ENCODE results near the gene GRIN3B. TPM values are rescaled to one million over a fixed set of nuclear protein-coding genes. Genes with fewer than 3 reads are reported as not detected.

GRIN3B gene
- total and polyA plus RNA-seq, 2 of the 4 experiments (the other 2 are of a cell fraction): under 0.01 to 0.91 TPM

DNA sequence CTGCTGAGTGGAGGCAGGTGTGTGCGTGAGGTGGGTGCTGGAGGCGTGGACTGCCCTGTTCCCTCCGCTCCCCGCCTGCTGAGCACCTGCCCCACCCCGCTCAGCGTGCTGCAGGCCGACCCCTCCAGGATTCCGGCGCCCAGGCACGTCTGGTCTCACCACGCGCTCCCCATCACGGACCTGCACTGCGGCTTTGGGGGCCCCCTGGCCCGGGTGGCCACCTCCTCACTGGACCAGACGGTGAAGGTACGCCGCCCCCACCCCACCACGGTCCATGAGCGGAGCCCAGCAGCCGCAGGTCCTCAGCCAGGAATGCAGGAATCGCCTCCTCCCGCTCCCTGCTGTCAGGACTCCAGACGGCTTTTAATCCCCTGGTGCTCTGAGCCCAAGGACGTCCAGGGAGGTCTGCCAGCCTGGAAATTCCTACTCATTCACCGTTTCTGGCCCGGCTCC lies 10.1 kb upstream of the GRIN3B start:
- H4K20me1 ChIP-seq (ENCODE audit: insufficient read depth, low read length): peaks cover 3% of the 10 kb centered on the region
- no peak overlapping the region for H2AK9ac ChIP-seq (replicated peaks; ENCODE audit: low read depth, low read length, poor library complexity)
- 90% methylated on average over 18 of the region's 27 CpGs; no CpG with 5 or more reads in 1 of the 2 experiments for WGBS, 2 experiments (ENCODE audit: extremely low coverage in 2 of 2, insufficient read length in 1 of 2)
- H3K9me1 ChIP-seq (ENCODE audit: insufficient read depth, low read length): no peaks in the 10 kb centered on the region
- peak overlapping the region; percentile 43 for H2AFZ ChIP-seq (replicated peaks; ENCODE audit: low read length, poor library complexity)
- intact Hi-C loops (cut with micrococcal nuclease) (no loop called here), in situ Hi-C loops (cut with MboI; ENCODE audit: low sequenced_read_pairs) (no loop called here), dilution Hi-C loops (cut with HindIII; ENCODE audit: low sequenced_read_pairs, unreplicated experiment) (no loop called here)
- H3K4me1 ChIP-seq (ENCODE audit: control insufficient read depth, insufficient read depth, low read length): no peaks in the 10 kb centered on the region; the same call in 1 of the 2 replicates
- no peak overlapping the region for H4K8ac ChIP-seq (ENCODE audit: low read depth in 2 of 2, low read length in 2 of 2)
- H3K79me1 ChIP-seq (ENCODE audit: low read depth in 1 of 2, low read length in 2 of 2): peaks cover 0 to 19% of the 10 kb centered on the region in 2 experiments; a peak in 3 of 4 replicates
- no peak overlapping the region for H4K5ac ChIP-seq (ENCODE audit: low read depth, low read length)
- no peak overlapping the region for H3K56ac ChIP-seq (ENCODE audit: extremely low read depth, insufficient read depth, low read length)
- H4K91ac ChIP-seq (ENCODE audit: insufficient read depth, low read depth, low read length): no peak overlapping the region
- TF ChIP-seq POLR2A (IDR thresholded peaks at IDR 0.05; ENCODE audit: low read depth, low read length): no peak
- no peak for TF ChIP-seq BHLHE40 (IDR thresholded peaks at IDR 0.05; ENCODE audit: low read depth, low read length)
- TF ChIP-seq CHD1 (IDR thresholded peaks at IDR 0.05; ENCODE audit: low read depth, low read length): no peak
- TF ChIP-seq RCOR1 (IDR thresholded peaks at IDR 0.05; ENCODE audit: insufficient replicate concordance, low read length): no peak
- no peak for TF ChIP-seq MAFK (IDR thresholded peaks at IDR 0.05; ENCODE audit: low read depth, low read length)
- TF ChIP-seq, protein P1, sequence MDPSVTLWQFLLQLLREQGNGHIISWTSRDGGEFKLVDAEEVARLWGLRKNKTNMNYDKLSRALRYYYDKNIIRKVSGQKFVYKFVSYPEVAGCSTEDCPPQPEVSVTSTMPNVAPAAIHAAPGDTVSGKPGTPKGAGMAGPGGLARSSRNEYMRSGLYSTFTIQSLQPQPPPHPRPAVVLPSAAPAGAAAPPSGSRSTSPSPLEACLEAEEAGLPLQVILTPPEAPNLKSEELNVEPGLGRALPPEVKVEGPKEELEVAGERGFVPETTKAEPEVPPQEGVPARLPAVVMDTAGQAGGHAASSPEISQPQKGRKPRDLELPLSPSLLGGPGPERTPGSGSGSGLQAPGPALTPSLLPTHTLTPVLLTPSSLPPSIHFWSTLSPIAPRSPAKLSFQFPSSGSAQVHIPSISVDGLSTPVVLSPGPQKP (IDR thresholded peaks at IDR 0.05; ENCODE audit: borderline replicate concordance, low read depth, low read length): no peak
- TF ChIP-seq RFX5 (IDR thresholded peaks at IDR 0.05; ENCODE audit: low read depth, low read length): no peak
- no peak for TF ChIP-seq FOS (IDR thresholded peaks at IDR 0.05; ENCODE audit: low read depth, low read length)
- H3K36me3 ChIP-seq (ENCODE audit: control insufficient read depth, insufficient read depth, low read length): peaks cover 51% of the 10 kb centered on the region
- no peak overlapping the region for H3K27ac ChIP-seq (ENCODE audit: insufficient read depth, low read length)
- H2BK120ac ChIP-seq (ENCODE audit: low read depth, low read length): no peak overlapping the region
- H3K4me2 ChIP-seq (ENCODE audit: low read depth, low read length): no peak overlapping the region
- ATAC-seq (ENCODE audit: low read depth) (no peak), DNase-seq (no peak)
- ChIA-PET POLR2A (ENCODE audit: unreplicated experiment) (no interaction called here), CTCF (no interaction called here)
- H3K4ac ChIP-seq (ENCODE audit: low read depth, low read length): no peak overlapping the region
- no peaks in the 10 kb centered on the region for H3K9me3 ChIP-seq (ENCODE audit: control insufficient read depth, insufficient read depth, low read length)
- H3K4me3 ChIP-seq (ENCODE audit: insufficient read depth, low read depth, low read length): no peak overlapping the region
- no peak overlapping the region for H2BK15ac ChIP-seq (ENCODE audit: low read depth, low read length)
- no peak overlapping the region for H3K18ac ChIP-seq (ENCODE audit: low read depth, low read length)
- no peaks in the 10 kb centered on the region for H3K27me3 ChIP-seq (ENCODE audit: control insufficient read depth, insufficient read depth, low read length)
- no peak overlapping the region for H3K9ac ChIP-seq (ENCODE audit: low read depth, low read length)
- H3K23ac ChIP-seq (ENCODE audit: low read depth, low read length): no peak overlapping the region
- no TSS peak for BruUV-seq (replicated peaks)
- H2BK20ac ChIP-seq (ENCODE audit: low read depth, low read length): no peak overlapping the region
- no peak overlapping the region for H3K14ac ChIP-seq (replicated peaks; ENCODE audit: low read depth, low read length)
- no peak overlapping the region for H2AK5ac ChIP-seq (ENCODE audit: low read depth, low read length)
- H2BK5ac ChIP-seq (ENCODE audit: low read depth, low read length, poor library complexity, severe bottlenecking): no peak overlapping the region

Data from IMR-90 (cell line).